K562 (cell line): ENCODE measurements around the gene TOX2. TPM values are rescaled to one million over a fixed set of nuclear protein-coding genes. Genes with fewer than 3 reads are reported as not detected.

ENCODE experiments used
- ATAC-seq: fragments of 200-7000 bp; cut with Tn5 transposase; 3 replicates; pipeline ENCODE4 v1.9.1; 2020; ENCODE audit warnings: moderate library complexity
- BruUV-seq: library from RNA; stranded (reverse); fragments of 400-500 nt; replicated peaks from 2 replicates; lab custom pipeline; 2021; lab: Mats Ljungman, UMichigan
- CTCF ChIA-PET: fragments of 300-600 bp; formaldehyde crosslinking; extraction: SDS; loops from one replicate; lab custom pipeline; 2021; ENCODE audit warnings: low intra/inter-chr PET ratio; lab: Yijun Ruan, JAX
- POLR2A ChIA-PET: fragments of 300-600, 350-650 bp; sonication (Branson Sonifier 250); formaldehyde crosslinking; extraction: SDS; loops from one replicate; lab custom pipeline; 2021; ENCODE audit warnings: antibody characterized with exemption, inconsistent platforms; lab: Yijun Ruan, JAX
- DNase-seq, 4 experiments: peaks; one replicate each; pipeline versions ENCODE4 v3.0.0 to v3.0.0-alpha.2; 2011 to 2018; ENCODE audit warnings: low spot score in 3 of 4, mixed read lengths in 3 of 4; ENCODE audit errors: extremely low read depth in 1 of 4
- FAIRE-seq: peaks from 2 replicates; lab custom pipeline; 2011; peaks lifted over from hg19 to GRCh38; lab: Jason Lieb, UNC
- H2AFZ ChIP-seq: 2 replicates; pipeline ENCODE4 v1.6.0; 2011; ENCODE audit warnings: low read depth, low read length, control low read depth, inconsistent platforms
- H3K27ac ChIP-seq: fragments of 200-600 bp; 3 replicates; pipeline ENCODE4 v1.8.0; 2011; ENCODE audit warnings: low read depth, mild to moderate bottlenecking, control low read depth, inconsistent platforms, low read length, moderate library complexity, mixed read lengths; ENCODE audit errors: extremely low read depth
- H3K27me3 ChIP-seq, 2 experiments: fragments of 300-600 bp in 1 of 2; 2 replicates in 1 of 2; 3 replicates in 1 of 2; pipeline versions ENCODE4 v1.6.0 to v1.8.0; 2011; ENCODE audit warnings: inconsistent platforms in 2 of 2, low read length in 2 of 2, mild to moderate bottlenecking in 1 of 2, mixed read lengths in 1 of 2, moderate library complexity in 1 of 2; ENCODE audit not compliant: control insufficient read depth in 2 of 2, insufficient read depth in 2 of 2
- H3K36me3 ChIP-seq: fragments of 300-600 bp; 3 replicates; pipeline ENCODE4 v1.8.0; 2011; ENCODE audit warnings: mild to moderate bottlenecking, low read length, inconsistent platforms; ENCODE audit not compliant: control insufficient read depth, insufficient read depth
- H3K4me1 ChIP-seq, 2 experiments: fragments of 200-600 bp in 1 of 2; replicated peaks in 1 of 2; 2 replicates in 1 of 2; 3 replicates in 1 of 2; pipeline versions ENCODE4 v1.5.1 to v1.8.0; 2011; ENCODE audit warnings: inconsistent platforms in 2 of 2, low read length in 2 of 2, mild to moderate bottlenecking in 1 of 2, mixed read lengths in 1 of 2, moderate library complexity in 1 of 2; ENCODE audit not compliant: control insufficient read depth in 2 of 2, insufficient read depth in 2 of 2
- H3K4me2 ChIP-seq: 2 replicates; pipeline ENCODE4 v1.6.1; 2011; ENCODE audit warnings: low read length, control low read depth, inconsistent platforms, mixed read lengths; ENCODE audit not compliant: insufficient read depth
- H3K4me3 ChIP-seq: fragments of 200-600 bp; sonication (generic), shearing (Covaris generic); 2 replicates; pipeline ENCODE4 v1.5.1; 2016; ENCODE audit warnings: control low read depth, inconsistent platforms
- H3K79me2 ChIP-seq: fragments of 200-600 bp; 3 replicates; pipeline ENCODE4 v1.8.0; 2011; ENCODE audit warnings: low read length, inconsistent platforms; ENCODE audit not compliant: control insufficient read depth, insufficient read depth
- H3K9ac ChIP-seq, 2 experiments: 2 replicates each; pipeline versions ENCODE4 v1.6.0 to v1.6.1; 2011; ENCODE audit warnings: low read depth in 2 of 2, low read length in 2 of 2, control low read depth in 1 of 2, inconsistent platforms in 1 of 2, mild to moderate bottlenecking in 1 of 2, mixed read lengths in 1 of 2; ENCODE audit not compliant: insufficient read depth in 1 of 2
- H3K9me1 ChIP-seq: one replicate; pipeline ENCODE4 v1.6.0; 2011; ENCODE audit warnings: inconsistent platforms, mild to moderate bottlenecking, low read length, moderate library complexity; ENCODE audit not compliant: control insufficient read depth, insufficient read depth
- H3K9me3 ChIP-seq: replicated peaks from 2 replicates; pipeline ENCODE4 v1.5.1; 2011; ENCODE audit warnings: low read depth, low read length, inconsistent platforms; ENCODE audit not compliant: control insufficient read depth, insufficient read depth
- H4K20me1 ChIP-seq: replicated peaks from 2 replicates; pipeline ENCODE4 v1.6.1; 2011; ENCODE audit warnings: low read length, inconsistent platforms, mixed read lengths; ENCODE audit not compliant: control insufficient read depth, insufficient read depth
- BDP1 ChIP-seq: IDR thresholded peaks from 3 replicates; pipeline ENCODE4 v1.6.1; 2011; ENCODE audit not compliant: insufficient read length, insufficient read depth
- CGGBP1 ChIP-seq: fragments of 250-450 bp; sonication (Bioruptor Pico); IDR thresholded peaks from 2 replicates; pipeline ENCODE4 v1.9.0; 2021; ENCODE audit warnings: mild to moderate bottlenecking
- CTCF ChIP-seq, 3 experiments: IDR thresholded peaks in 2 of 3; conservative IDR thresholded peaks in 1 of 3; 2 replicates each; pipeline ENCODE4 v1.5.1; 2011 to 2012; ENCODE audit warnings: low read length in 3 of 3, mild to moderate bottlenecking in 3 of 3, control low read depth in 2 of 3, improper control_type of control experiment in 1 of 3, inconsistent platforms in 1 of 3, low read depth in 1 of 3, mixed read lengths in 1 of 3, moderate library complexity in 1 of 3; ENCODE audit not compliant: insufficient read depth in 2 of 3
- NBN ChIP-seq: fragments of 450-650 bp; IDR thresholded peaks from 2 replicates; pipeline ENCODE4 v1.6.1; 2016; ENCODE audit warnings: low read depth, mild to moderate bottlenecking
- PTRF ChIP-seq: fragments of 450-650 bp; IDR thresholded peaks from 2 replicates; pipeline ENCODE4 v1.6.1; 2016; ENCODE audit warnings: mild to moderate bottlenecking, missing genetic modification characterization, missing compliant biosample characterization
- ZBTB8A ChIP-seq: fragments of 450-650 bp; IDR thresholded peaks from 2 replicates; pipeline ENCODE4 v1.6.1; 2018; ENCODE audit warnings: mild to moderate bottlenecking, moderate library complexity; ENCODE audit not compliant: partially characterized antibody
- ZNF444 ChIP-seq: fragments of 250-450 bp; sonication (Bioruptor Pico); IDR thresholded peaks from 2 replicates; pipeline ENCODE4 v1.4.0; 2020; ENCODE audit warnings: mild to moderate bottlenecking, moderate library complexity
- WGBS: fragments of 100-300 bp; shearing (Covaris generic); methylation state at CpG from one replicate; pipeline ENCODE4 v1.1.6; 2016; ENCODE audit warnings: low coverage, mixed read lengths; ENCODE audit not compliant: insufficient coverage; ENCODE audit errors: missing lambda C conversion rate; 5-methylcytosine and 5-hydroxymethylcytosine counted together
- in situ Hi-C: fragments of 300-500 bp; cut with MboI; formaldehyde crosslinking; loops from 4 replicates; pipeline ENCODE4 v1.15.0; 2018; ENCODE audit warnings: inconsistent platforms, mixed read lengths
- intact Hi-C: fragments of 100-400 bp; cut with micrococcal nuclease; formaldehyde crosslinking; loops from 2 replicates; pipeline ENCODE4 v1.14.2; 2022
- polyA plus RNA-seq, 8 experiments: library from polyadenylated mRNA; depleted of rRNA in 4 of 8; stranded (reverse) in 5 of 8; unstranded in 3 of 8; fragments of >200 nt; fragmentation: Nextera tagmentation in 2 of 8; fragmentation: Illumina TruSeq in 1 of 8; extraction: Ambion mirVana in 2 of 8; extraction: Trizol in 1 of 8; gene quantifications; 2 replicates each; pipeline versions ENCODE4 v1.2.1 to v1.2.3, GENCODE V29; 2011 to 2014; ENCODE audit warnings: inconsistent platforms in 1 of 8, missing spikeins in 1 of 8
- total RNA-seq, 7 experiments: library from RNA; depleted of rRNA in 6 of 7; stranded (reverse); fragments of >200 nt in 6 of 7; fragmentation: Illumina TruSeq in 2 of 7; extraction: Trizol in 2 of 7; gene quantifications; 2 replicates each; pipeline versions ENCODE4 v1.2.1 to v1.2.3, GENCODE V29; 2011 to 2021; ENCODE audit warnings: low replicate concordance in 1 of 7

The TOX2 gene
- total and polyA plus RNA-seq, 9 of the 15 experiments (the other 6 are each of a cell fraction or from before 2014, with no cell fraction given): not detected

- no TSS peak for BruUV-seq
These were observed 13.4 kb upstream of the TOX2 start for GRCh38 chr20:43901296-43901695.

More at GRCh38 chr20:43901296-43901695, 13.4 kb upstream of the TOX2 start:
- Histone ChIP-seq H3K36me3 (no peaks in the 10 kb centered on the region), H2AFZ (no peak overlapping the region), H3K4me3 (no peak overlapping the region), H3K9me3 (no peaks in the 10 kb centered on the region), H3K27ac (no peak overlapping the region), H4K20me1 (no peaks in the 10 kb centered on the region), H3K9ac (no peak overlapping the region), H3K9me1 (no peaks in the 10 kb centered on the region), H3K4me2 (no peak overlapping the region), H3K4me1 (no peaks in the 10 kb centered on the region), H3K27me3 (peaks cover 0 to 25% of the 10 kb centered on the region in 2 experiments; a peak in 1 of 5 replicates), H3K79me2 (no peaks in the 10 kb centered on the region)
- no peak for DNase-seq
- no peak for TF ChIP-seq CGGBP1 (CRISPR knock-in tag)
- no peak for TF ChIP-seq PTRF (tag)
- no peak for TF ChIP-seq ZBTB8A
- no peak for TF ChIP-seq NBN
- no peak for TF ChIP-seq CTCF (IDR thresholded peaks at IDR 0.05 in 2 of 3, conservative IDR thresholded peaks at IDR 0.05 in 1 of 3; ENCODE audit: insufficient read depth in 2 of 3, low read depth in 1 of 3, low read length in 3 of 3)
- TF ChIP-seq ZNF444 (CRISPR knock-in tag): no peak
- no peak for TF ChIP-seq BDP1
- ChIA-PET POLR2A (interaction anchor here (1.0 kb wide), 1 partner anchor 9 kb away, joined by 4 read pairs; no protein-coding TSS in a partner anchor), CTCF (no interaction called here)
- in situ Hi-C loops (no loop called here), intact Hi-C loops (no loop called here)
- WGBS: 0% methylated on average over 3 of the region's 3 CpGs
- no peak for ATAC-seq
- FAIRE-seq: no peak
